Left cardiac atrium (tissue), 4 donors: ENCODE data around the gene KDM5C. TPM values are rescaled to one million over a fixed set of nuclear protein-coding genes. Genes with fewer than 3 reads are reported as not detected.
"Not testable (repeated sequence)": the region's sequence is repeated elsewhere in the genome, so short reads cannot be mapped to it uniquely, and the experiment has no call there.

Experiments used
- ATAC-seq, 2 donors: fragments of 200-7000 bp; cut with Tn5 transposase; one replicate each; pipeline ENCODE4 v1.9.1; 2020; ENCODE audit warnings: mild to moderate bottlenecking in 2 of 2, moderate library complexity in 2 of 2
- DNase-seq: peaks from one replicate; pipeline ENCODE4 v3.0.0-alpha.2; 2020
- intact Hi-C, 2 donors: fragments of 100-400 bp; cut with DNase I; formaldehyde crosslinking; loops; one replicate each; pipeline versions ENCODE4 v1.14.1 to v1.15.1; 2022 to 2023
- total RNA-seq, 2 donors: library from RNA; stranded (reverse); fragmentation: NEBNext Ultra II Directional; extraction: Animal tissue kit (Norgen Biotek cat#: 25700); gene quantifications; one replicate each; pipeline ENCODE4 v1.2.1, GENCODE V29; 2021
- donor health status: DM: no; HTN: yes; CAD: no.
- donor health status: DM: no; HTN: yes; CAD: no; lungs with severe emphysema.
- donor health status: DM: yes; HTN: yes; CAD: no.
- donor health status: Dilated cardiomyopathy.

KDM5C gene
- total RNA-seq, 2 donors from 2014 or later: 32.5 to 46.3 TPM

DNA sequence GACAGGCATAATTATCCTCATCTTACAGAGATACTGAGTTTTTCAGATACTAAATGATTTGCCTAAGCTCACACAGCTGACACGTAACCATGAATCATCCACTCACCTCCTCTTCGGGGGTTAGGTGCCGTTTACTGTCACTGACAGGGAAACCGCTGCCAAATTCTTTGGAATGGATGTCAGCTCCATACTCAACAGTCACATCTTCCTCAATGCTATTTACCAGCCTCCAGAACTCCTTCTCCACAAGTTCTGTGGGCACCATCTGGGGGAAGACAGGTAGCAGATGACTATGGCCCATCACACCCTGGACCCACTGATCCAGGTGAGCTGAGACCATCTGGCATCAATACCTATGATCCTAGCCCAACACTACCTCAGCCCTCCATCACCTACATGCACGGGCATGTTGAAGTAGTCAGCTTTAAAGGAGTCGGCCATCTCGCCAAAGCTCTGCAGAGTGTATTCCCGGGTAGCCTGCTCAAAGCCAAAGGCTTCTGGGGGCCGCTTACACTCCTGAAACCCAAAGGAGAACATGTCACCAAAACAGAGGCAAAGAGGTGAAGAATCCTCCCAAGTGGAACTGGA, 13.5 kb downstream of the KDM5C start:
- peak in 1 of 2 donors; percentile 72 for ATAC-seq
- DNase-seq: no peak
- intact Hi-C loops: no loop called here

DNA sequence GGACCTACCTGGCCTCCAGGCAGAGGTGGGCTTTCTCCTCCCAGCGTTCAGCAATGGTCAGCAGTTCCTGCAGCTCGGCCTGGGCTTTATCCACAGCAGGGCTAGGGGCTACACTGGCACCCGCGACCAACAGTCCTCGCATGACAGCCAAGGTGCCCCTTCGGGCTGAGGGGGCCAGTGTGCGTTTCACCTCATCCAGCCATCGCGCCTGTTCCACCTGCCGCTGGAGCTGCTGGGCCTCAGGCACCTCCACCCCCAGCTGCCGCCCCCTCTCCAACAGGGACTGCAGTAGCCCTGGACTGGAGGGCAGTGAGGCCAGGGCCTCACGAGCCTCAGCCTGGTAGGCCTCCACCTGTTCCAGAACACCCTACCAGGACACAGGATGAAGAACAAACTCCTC, 28.3 kb downstream of the KDM5C start:
- intact Hi-C loops: no loop called here
- ATAC-seq (no peak), DNase-seq (no peak)

DNA sequence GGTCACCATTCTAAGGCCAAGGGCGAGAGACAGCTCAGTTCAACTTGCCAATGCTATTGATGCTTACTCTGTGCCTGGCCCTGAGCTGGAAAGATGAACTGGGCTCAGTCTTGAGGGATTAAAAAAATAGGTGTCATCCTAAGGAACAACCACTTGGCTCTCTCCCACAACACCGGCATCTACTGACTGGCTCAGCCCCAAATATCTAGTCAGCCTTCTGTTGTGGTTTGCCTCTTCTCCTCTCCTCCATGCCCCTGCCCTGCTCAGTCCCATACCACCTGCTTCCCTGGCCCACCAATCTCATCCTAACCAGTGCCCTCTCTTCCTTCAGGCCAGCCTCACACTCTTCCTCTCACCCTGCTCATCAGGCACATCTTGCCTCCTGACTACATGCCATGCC, 29.6 kb downstream of the KDM5C start:
- DNase-seq (no peak), ATAC-seq (no peak)
- intact Hi-C loops: no loop called here

DNA sequence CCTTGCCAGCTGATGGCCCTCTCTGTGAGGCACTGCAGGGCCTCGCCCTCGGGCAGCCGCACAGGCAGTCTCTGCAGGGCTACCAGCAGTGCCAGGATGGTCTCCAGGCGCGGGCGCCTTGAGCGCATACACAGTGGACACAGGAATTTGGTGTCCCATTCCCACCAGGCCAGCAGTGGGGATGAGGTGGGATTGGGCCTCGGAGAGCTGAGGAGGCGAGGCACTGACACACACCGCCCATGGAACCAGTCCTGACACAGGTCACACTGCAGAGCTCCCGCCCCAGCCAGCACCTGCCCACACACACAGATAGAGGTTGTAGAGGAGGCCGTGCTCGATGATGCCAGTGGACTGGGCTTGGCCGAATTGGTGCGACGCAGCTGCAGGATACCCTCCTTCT, 30.7 kb downstream of the KDM5C start:
- no peak for ATAC-seq
- DNase-seq: no peak

DNA sequence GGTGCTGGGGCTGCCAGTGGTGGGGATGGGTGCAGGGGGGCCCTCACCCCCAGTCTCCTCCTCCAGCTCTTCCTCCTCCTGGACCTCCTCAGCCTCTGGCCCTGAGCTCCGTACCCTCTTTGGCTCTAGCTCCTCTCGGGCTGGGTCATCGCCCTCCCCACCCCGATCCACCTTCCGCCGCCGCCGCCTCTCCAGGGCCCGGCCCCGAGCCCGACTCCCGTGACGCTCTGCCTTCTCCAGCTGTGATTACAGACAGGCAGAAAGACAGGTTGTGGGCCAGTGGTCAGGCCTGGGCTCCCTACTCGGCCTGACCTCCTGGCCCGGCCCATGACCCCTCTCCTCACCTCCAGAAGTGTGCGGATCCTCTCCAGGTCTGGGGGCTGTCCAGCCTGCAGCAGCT, 31.9 kb downstream of the KDM5C start:
- intact Hi-C loops: no loop called here
- peak in 1 of 2 donors; percentile 21 for ATAC-seq

More for the DNA sequence above, 30.7 kb downstream of the KDM5C start:
- intact Hi-C loops: no loop called here

DNA sequence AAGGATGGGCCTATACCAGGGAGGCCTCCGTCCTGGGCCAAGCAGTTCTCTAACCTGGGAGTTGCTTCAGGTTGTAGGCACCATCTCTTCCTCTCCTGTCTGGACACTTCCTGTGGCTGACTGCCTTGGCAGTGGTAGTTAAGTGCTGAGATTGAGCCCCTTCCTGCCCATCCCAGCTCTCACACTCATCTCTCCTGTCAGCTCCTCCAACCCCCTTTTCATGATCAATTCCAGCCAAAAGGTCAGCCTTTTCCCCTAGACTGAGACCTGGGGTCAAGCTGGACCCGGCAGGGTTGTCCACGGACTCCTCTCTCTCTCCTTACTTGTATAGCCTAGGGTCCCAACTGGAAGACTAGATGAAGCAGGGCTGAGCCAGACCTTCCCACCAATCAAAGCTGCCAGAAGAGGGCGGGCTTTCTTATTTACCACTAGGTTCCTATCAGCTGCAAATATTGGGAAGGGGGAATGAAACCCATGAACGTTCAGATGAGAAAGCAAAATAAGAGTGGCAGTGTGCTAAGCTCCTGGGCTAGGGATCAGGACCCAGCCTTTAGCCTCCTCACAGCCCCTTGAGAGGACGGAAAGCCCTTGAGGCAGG, 34.5 kb downstream of the KDM5C start:
- ATAC-seq (no peak), DNase-seq (no peak)
- intact Hi-C loops: no loop called here

More for the DNA sequence above, 31.9 kb downstream of the KDM5C start:
- no peak for DNase-seq

DNA sequence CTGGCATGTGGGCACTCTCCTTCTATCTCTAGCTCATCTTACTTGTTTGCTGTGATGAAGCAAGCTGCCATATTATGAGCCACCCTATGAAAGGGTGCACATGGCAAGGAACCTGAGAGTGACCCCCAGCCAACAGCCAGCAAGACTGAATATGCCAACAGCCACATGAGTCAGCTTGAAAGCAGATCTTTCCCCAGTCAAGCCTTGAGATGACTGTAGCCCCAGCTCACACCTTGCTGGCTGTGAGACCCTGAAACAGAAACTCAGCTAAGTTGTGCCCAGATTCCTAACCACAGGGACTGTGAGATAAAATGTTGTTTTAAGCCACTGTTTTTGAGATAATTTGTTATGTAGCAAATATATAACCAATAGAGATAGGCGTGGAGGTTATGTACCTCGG, 36.2 kb downstream of the KDM5C start:
- intact Hi-C loops: no loop called here
- no peak for DNase-seq
- no peak for ATAC-seq

DNA sequence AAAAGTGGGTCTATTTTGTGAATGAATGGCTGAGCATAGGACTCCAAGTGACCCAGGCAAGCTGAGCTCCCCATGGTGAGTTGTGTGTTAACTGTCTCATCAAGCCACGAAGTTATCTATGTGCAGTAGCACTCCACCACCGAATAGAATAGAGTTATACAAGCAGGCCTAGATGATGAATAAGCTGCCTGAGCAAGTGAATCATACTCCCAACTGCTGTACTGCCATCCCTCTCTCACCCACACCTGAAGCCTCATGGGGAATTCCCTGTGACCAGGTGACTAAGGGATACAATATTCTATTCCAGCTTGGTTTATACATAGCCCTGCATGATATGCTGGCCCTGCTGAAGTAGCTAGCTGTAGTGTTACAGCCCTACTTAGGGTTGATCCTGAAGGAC, 38.7 kb downstream of the KDM5C start:
- ATAC-seq (peak in 1 of 2 donors; percentile 33), DNase-seq (no peak)
- intact Hi-C loops: no loop called here

DNA sequence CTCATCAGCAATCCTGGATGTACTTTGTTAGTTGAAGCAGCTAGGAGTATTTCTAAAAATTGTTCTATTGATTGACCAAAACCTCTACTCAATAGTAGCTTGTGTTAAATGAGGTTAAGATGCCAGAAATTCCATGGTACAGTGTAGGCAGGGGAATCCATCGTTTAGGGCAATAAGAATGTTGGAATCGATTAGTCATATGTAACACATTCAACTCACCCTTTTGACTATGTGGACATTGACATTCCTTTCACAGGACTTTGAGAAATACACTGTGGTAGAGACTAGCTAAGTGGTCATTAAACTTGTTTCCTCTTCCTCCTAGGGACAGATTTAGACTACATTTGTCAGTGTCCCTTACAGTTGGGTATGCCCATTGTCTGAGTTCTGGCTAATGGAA, 40.2 kb downstream of the KDM5C start:
- DNase-seq (no peak), ATAC-seq (no peak)
- intact Hi-C loops: no loop called here

DNA sequence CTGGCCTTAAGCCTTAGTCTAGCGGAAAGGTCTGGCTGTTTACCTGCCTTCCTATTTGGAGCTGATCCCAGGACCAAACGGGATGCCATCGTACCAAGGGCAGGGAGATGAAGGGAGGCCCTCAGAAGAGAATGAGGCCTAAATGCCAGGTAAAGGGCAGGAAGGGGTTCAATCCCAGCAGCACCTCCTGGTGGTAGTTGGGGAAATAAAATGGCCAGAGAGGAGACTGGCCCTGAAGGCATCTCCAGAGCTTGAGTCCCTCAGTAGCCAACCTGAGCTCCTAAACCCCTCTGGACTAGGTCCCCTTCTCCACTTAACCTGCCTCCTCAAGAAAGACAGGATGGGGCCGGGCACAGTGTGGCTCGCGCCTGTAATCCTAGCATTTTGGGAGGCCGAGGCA, 53.7 kb downstream of the KDM5C start:
- intact Hi-C loops: no loop called here
- DNase-seq (no peak), ATAC-seq (no peak)

DNA sequence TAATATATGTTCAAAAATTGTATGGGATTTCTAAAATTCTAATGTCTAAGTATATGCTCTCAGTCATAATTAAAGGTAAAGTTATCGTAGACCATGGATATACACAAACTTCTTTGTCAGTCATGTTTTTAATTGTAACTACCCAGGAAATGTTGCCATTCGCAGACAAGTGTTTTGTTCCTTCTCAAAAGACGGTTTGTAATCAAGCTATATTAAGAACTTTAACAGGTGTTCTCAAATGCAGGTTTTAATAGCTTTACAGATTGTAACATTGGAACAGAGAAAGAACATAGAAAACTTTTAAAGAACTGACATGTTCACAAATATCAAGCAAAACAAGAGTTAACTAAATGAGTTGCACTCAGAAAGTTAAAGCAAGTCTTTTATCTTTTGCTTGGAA, 58.9 kb downstream of the KDM5C start:
- intact Hi-C loops: no loop called here
- ATAC-seq: no peak
- no peak for DNase-seq

DNA sequence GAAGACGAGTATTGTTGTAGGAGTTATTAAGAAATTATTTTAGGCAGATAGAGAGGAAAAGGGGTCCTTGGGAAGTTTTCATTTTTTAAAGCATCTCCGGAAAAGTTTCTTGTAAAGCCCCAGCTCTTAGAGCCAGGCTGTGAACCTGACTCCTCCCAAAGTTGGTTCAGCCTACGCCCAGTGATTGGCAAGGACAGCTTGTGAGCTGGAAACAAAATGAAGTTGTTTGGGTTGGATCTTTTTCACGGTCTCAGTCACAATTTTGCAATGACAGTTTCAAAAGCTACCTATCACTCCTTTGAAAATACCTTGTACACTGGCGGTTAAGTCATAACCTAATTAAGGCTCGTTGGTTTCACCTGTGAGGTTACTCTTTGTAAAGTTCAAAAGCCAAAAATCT, 60.4 kb downstream of the KDM5C start:
- DNase-seq, intact Hi-C loops, ATAC-seq: not testable (repeated sequence)

DNA sequence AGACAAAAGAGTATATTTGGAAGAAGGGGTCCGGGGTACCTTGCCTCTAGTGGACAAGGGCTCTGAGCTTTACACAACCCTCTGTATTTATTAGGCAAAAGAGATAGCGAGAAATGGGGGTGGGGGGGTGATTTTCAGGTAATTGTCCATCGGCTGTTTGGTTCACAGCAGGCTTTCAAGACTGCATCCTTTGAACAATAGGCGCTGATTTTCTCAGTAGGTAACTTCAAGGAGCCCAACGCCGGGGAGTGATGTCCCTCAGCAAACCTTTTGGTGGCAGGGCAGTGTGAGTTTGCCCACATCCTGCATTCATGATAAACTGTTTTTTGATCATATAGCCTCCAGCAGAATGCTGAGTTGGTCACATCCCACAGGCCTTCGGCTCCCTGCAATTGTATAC, 61.6 kb downstream of the KDM5C start:
- DNase-seq (no peak), ATAC-seq (no peak)
- intact Hi-C loops: no loop called here

DNA sequence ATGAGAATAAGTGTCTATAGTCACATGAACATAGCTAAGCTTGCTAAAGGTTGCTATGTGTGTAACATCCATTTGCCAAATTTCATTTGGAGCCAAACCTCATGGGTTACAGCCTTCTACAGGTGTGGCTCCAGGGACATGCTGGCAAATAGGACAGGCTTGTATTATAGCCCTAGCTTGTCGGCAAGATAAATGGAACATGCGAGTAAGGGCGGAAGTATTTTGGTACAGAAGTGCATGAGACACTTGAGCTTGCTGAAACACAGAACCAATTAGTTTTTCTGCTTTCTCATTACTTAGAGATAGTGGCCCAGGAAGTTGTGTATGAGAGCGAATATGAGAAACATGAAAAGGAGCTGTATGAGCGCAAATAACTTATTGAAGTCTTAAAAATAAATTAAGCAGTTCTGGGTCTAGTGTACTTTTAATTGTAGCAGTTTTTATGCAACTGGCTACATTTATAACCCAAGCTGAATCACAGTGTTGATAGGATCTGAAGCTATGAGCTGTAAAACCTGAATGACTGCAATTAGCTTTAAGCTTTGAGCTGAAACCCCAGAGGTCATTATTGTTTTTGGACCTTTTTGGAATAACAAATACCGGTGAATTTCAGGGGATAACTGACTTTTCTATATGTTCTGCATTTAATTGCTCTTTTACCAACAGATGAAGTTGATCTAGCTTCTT, 64.6 kb downstream of the KDM5C start:
- no peak for ATAC-seq
- intact Hi-C loops: no loop called here

DNA sequence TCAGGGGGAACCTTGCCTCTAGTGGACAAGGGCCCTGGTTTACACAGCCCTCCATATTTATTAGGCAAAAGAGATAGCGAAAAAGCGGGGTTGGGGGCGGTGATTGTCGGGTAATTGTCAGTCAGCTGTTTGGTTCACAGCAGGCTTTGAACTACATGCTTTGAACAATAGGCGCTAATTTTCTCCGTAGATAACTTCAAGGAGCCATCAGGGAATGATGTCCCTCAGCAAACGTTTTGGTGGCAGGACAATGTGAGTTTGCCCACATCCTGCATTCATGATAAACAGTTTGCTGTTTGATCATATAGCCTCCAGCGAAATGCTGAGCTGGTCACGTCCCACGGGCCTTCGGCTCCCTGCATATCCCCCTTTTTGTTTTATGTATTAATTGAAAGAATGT, 65.8 kb downstream of the KDM5C start:
- DNase-seq: no peak
- ATAC-seq: no peak
- intact Hi-C loops: no loop called here

More for the DNA sequence above, 64.6 kb downstream of the KDM5C start:
- no peak for DNase-seq

DNA sequence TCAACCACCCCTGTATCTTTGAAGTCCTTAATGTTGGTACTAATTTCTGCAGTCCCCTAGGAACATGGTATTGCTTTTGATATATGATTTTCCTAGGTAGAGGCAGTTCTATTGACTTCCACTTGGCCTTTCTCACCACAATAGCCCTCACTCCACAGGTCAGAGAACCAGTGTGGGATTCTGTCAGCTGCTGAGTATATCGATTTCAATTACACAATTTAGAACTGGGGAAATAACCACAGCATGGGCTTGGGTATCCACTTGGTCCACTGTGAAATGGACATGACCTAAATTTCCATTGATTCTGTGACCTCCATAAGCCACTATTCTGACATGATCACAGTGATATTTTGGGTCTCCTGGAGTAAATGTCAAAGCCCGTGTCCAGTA, 68.8 kb downstream of the KDM5C start:
- intact Hi-C loops: no loop called here
- no peak for ATAC-seq
- DNase-seq: no peak

DNA sequence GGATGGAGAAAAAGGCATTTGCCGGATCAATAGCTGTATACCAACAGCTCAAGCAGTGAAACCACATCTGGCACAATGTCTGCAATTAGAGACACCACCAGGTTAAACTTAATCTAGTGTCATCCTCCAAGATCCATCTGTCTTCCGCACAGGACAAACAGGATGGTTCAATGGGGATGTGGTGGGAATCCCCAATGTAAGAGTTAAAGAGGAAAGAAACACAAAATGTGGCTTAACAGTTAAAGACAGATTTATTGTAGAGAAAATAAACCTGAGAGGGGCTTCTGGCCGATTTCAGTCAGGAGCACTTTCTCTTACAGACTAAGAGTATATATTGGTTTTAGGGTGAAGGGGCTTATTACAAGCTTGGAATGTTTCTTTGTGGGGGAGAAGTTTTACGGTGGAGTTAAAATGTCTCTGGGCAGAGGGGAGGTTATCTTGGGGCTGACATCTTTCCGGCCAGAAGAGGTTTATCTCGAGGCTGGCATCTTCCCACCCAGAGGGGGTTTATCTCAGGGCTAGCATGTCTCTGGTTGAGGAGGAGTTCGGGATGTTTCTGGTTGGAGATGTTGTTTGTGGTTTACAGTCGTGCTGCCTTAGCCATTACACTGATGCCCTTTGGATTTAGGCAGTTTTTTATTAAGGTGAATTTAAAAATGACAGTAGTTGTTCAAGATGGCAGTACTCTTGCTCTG, 69.3 kb downstream of the KDM5C start:
- intact Hi-C loops: no loop called here
- ATAC-seq (no peak), DNase-seq (no peak)

DNA sequence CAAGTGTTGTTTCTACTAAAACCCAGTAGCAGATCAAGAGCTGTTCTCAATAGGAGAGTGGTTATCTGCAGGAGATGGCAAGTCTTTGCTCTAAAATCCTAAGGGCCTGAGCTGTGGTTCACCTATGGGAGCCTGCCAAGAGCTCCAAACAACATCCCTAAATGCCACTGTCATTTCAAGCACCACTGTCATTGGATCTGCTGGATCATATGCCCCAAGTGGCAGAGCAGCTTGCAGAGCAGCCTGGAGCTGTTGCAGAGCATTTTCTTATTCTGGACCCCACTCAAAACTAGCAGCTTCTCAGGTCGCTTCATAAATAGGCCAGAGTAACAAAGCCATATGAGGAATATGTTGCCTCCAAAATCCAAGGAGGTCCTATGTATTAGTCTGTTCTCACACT, 71.4 kb downstream of the KDM5C start:
- DNase-seq: no peak
- intact Hi-C loops: no loop called here
- peak in 1 of 2 donors; percentile 19 for ATAC-seq
